Natural killer cell (primary cell): ENCODE data around the gene INSRR. TPM values are rescaled to one million over a fixed set of nuclear protein-coding genes. Genes with fewer than 3 reads are reported as not detected.

Experiments used
- ATAC-seq, 3 donors: fragments of 150-1000 bp in 2 of 3; fragments of 200-7000 bp in 1 of 3; cut with Tn5 transposase; 1 replicate in 1 of 3; 2 replicates in 2 of 3; pipeline ENCODE4 v1.10.0; 2021; ENCODE audit warnings: mild to moderate bottlenecking in 2 of 3, moderate library complexity in 2 of 3
- DNase-seq, 2 donors: peaks; one replicate each; pipeline versions ENCODE4 v3.0.0 to v3.0.0-alpha.2; 2013 to 2021; ENCODE audit warnings: mixed read lengths in 1 of 2
- H3K27ac ChIP-seq: one replicate; pipeline ENCODE4 v1.5.1; 2013; ENCODE audit warnings: mild to moderate bottlenecking, low read length
- H3K27me3 ChIP-seq: one replicate; pipeline ENCODE4 v1.6.1; 2013; ENCODE audit warnings: low read length; ENCODE audit not compliant: control insufficient read depth, insufficient read depth
- H3K36me3 ChIP-seq: one replicate; pipeline ENCODE4 v1.6.1; 2013; ENCODE audit warnings: low read length; ENCODE audit not compliant: control insufficient read depth, insufficient read depth
- H3K4me1 ChIP-seq: one replicate; pipeline ENCODE4 v1.6.1; 2013; ENCODE audit warnings: low read length; ENCODE audit not compliant: control insufficient read depth, insufficient read depth
- H3K4me3 ChIP-seq: one replicate; pipeline ENCODE4 v1.5.1; 2013; ENCODE audit warnings: low read length
- H3K9me3 ChIP-seq: one replicate; pipeline ENCODE4 v1.6.1; 2013; ENCODE audit warnings: low read length; ENCODE audit not compliant: control insufficient read depth, insufficient read depth
- H3K27ac Mint-ChIP-seq, 2 donors: one replicate each; pipeline ENCODE4 v1.8.0; 2022; ENCODE audit warnings: mild to moderate bottlenecking in 2 of 2, mixed read lengths in 2 of 2, moderate library complexity in 1 of 2
- H3K27me3 Mint-ChIP-seq, 2 donors: one replicate each; pipeline ENCODE4 v1.8.0; 2022; ENCODE audit warnings: low read depth in 2 of 2, mixed read lengths in 2 of 2
- H3K36me3 Mint-ChIP-seq: one replicate; pipeline ENCODE4 v1.8.0; 2022; ENCODE audit warnings: mixed read lengths
- H3K4me1 Mint-ChIP-seq, 2 donors: one replicate each; pipeline ENCODE4 v1.8.0; 2022; ENCODE audit warnings: mixed read lengths in 2 of 2
- H3K4me3 Mint-ChIP-seq: one replicate; pipeline ENCODE4 v1.8.0; 2022; ENCODE audit warnings: mild to moderate bottlenecking, moderate library complexity, mixed read lengths
- H3K9me3 Mint-ChIP-seq, 2 donors: one replicate each; pipeline ENCODE4 v1.8.0; 2022; ENCODE audit warnings: mixed read lengths in 2 of 2
- WGBS: methylation state at CpG from one replicate; pipeline ENCODE4 v1.1.7; 2013; ENCODE audit warnings: missing lambda C conversion rate; ENCODE audit not compliant: insufficient coverage; 5-methylcytosine and 5-hydroxymethylcytosine counted together
- intact Hi-C: fragments of 100-400 bp; cut with micrococcal nuclease; formaldehyde crosslinking; loops from one replicate; pipeline ENCODE4 v1.14.2; 2022
- total RNA-seq, 4 donors: library from RNA; stranded (reverse); fragments of 120-200 nt in 1 of 4; gene quantifications; one replicate each; pipeline versions ENCODE4 v1.2.3 to v1.2.4, GENCODE V29; 2013 to 2022
- TF ChIP-seq, protein P1 (sequence below): fragments of 200-600 bp; IDR thresholded peaks from one replicate; pipeline ENCODE4 v1.8.0; 2022; ENCODE audit warnings: antibody characterized with exemption

The INSRR gene
- total RNA-seq, 3 donors from 2014 or later (not counting 1 experiment from before 2014, with no cell fraction given): 0.10 to 0.18 (median 0.14) TPM

DNA sequence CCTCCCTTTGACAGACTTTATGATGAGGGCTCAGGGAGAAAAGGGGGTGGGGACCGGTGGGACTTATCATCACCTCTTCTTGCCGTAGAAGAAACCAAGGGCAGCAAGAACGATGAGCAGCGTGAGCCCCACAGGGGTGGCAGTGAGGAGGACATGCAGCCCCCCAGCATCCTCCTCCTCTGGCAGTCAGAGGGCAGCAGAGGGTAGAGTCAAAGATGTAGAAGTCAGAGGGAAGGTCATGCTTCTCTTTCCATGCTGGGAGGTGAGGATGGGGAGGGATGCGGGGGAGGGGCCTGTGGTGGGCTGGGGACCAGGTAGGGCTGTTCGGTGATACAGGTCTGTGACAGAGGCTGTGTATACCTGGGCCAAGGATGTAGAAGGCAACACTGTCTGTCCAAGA, 14.8 kb downstream of the INSRR start:
- TF ChIP-seq, protein P1, sequence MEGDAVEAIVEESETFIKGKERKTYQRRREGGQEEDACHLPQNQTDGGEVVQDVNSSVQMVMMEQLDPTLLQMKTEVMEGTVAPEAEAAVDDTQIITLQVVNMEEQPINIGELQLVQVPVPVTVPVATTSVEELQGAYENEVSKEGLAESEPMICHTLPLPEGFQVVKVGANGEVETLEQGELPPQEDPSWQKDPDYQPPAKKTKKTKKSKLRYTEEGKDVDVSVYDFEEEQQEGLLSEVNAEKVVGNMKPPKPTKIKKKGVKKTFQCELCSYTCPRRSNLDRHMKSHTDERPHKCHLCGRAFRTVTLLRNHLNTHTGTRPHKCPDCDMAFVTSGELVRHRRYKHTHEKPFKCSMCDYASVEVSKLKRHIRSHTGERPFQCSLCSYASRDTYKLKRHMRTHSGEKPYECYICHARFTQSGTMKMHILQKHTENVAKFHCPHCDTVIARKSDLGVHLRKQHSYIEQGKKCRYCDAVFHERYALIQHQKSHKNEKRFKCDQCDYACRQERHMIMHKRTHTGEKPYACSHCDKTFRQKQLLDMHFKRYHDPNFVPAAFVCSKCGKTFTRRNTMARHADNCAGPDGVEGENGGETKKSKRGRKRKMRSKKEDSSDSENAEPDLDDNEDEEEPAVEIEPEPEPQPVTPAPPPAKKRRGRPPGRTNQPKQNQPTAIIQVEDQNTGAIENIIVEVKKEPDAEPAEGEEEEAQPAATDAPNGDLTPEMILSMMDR: no peak
- Histone ChIP-seq H3K27ac (no peak overlapping the region), H3K36me3 (no peaks in the 10 kb centered on the region), H3K27me3 (peaks cover 27% of the 10 kb centered on the region), H3K9me3 (no peaks in the 10 kb centered on the region), H3K4me3 (no peak overlapping the region), H3K4me1 (peaks cover 31% of the 10 kb centered on the region)
- H3K27me3 Mint-ChIP-seq: peaks cover 25 to 52% of the 10 kb centered on the region in 2 donors
- H3K9me3 Mint-ChIP-seq: no peaks in the 10 kb centered on the region
- intact Hi-C loops: no loop called here
- H3K36me3 Mint-ChIP-seq: no peaks in the 10 kb centered on the region
- H3K4me1 Mint-ChIP-seq: peaks cover 15 to 43% of the 10 kb centered on the region in 2 donors
- WGBS: 54% methylated on average over 5 of the region's 6 CpGs
- H3K27ac Mint-ChIP-seq: peak overlapping the region in 1 of 2 donors; percentile 12
- ATAC-seq (no peak), DNase-seq (no peak)
- H3K4me3 Mint-ChIP-seq: peak overlapping the region; percentile 77

GRCh38 chr1:156842618-156843300, 16.2 kb downstream of the INSRR start:
- Mint-ChIP-seq H3K36me3 (no peaks in the 10 kb centered on the region), H3K27me3 (peaks cover 20 to 51% of the 10 kb centered on the region in 2 donors), H3K27ac (no peak overlapping the region), H3K4me3 (no peak overlapping the region), H3K4me1 (peaks cover 13 to 36% of the 10 kb centered on the region in 2 donors), H3K9me3 (no peaks in the 10 kb centered on the region)
- Histone ChIP-seq H3K4me1 (peaks cover 24% of the 10 kb centered on the region), H3K27ac (no peak overlapping the region), H3K36me3 (no peaks in the 10 kb centered on the region), H3K9me3 (no peaks in the 10 kb centered on the region), H3K27me3 (peaks cover 26% of the 10 kb centered on the region), H3K4me3 (no peak overlapping the region)
- ATAC-seq: no peak
- intact Hi-C loops: no loop called here
- DNase-seq: no peak
- TF ChIP-seq, protein P1: no peak
- 86% methylated on average over 9 of the region's 9 CpGs for WGBS

- peaks cover 12 to 43% of the 10 kb centered on the region in 2 donors for H3K27me3 Mint-ChIP-seq
- Histone ChIP-seq H3K27ac (no peak overlapping the region), H3K4me3 (no peak overlapping the region), H3K4me1 (peaks cover 24% of the 10 kb centered on the region), H3K9me3 (no peaks in the 10 kb centered on the region), H3K36me3 (no peaks in the 10 kb centered on the region), H3K27me3 (peaks cover 24% of the 10 kb centered on the region)
- H3K9me3 Mint-ChIP-seq: no peaks in the 10 kb centered on the region
- 84% methylated on average over 16 of the region's 16 CpGs for WGBS
- no peak overlapping the region for H3K27ac Mint-ChIP-seq
- no peak overlapping the region for H3K4me3 Mint-ChIP-seq
- ATAC-seq (no peak), DNase-seq (no peak)
- TF ChIP-seq, protein P1: no peak
- H3K4me1 Mint-ChIP-seq: peaks cover 13 to 43% of the 10 kb centered on the region in 2 donors
- no peaks in the 10 kb centered on the region for H3K36me3 Mint-ChIP-seq
- intact Hi-C loops: no loop called here
Observed at GRCh38 chr1:156841295-156841855, 17.5 kb downstream of the INSRR start.
